Endothelial cell of umbilical vein (primary cell): ENCODE data around the gene ZC3H12A. TPM values are rescaled to one million over a fixed set of nuclear protein-coding genes. Genes with fewer than 3 reads are reported as not detected.

Experiments
- BruUV-seq: library from RNA; stranded (reverse); fragments of 400-500 nt; replicated peaks from 2 replicates; lab custom pipeline; 2021; lab: Mats Ljungman, UMichigan
- CTCF ChIA-PET: fragments of 300-600, 350-600 bp; sonication (Branson Sonifier 250); formaldehyde crosslinking; loops from one replicate; lab custom pipeline; 2021; ENCODE audit warnings: antibody characterized with exemption, inconsistent platforms; lab: Charles Lee
- POLR2A ChIA-PET: fragments of 300-600, 350-600 bp; sonication (Branson Sonifier 250); formaldehyde crosslinking; loops from one replicate; lab custom pipeline; 2021; ENCODE audit warnings: antibody characterized with exemption, inconsistent platforms; lab: Charles Lee
- DNase-seq: peaks from one replicate; pipeline ENCODE4 v3.0.0-alpha.2; 2011; ENCODE audit warnings: low read depth, low spot score
- FAIRE-seq: peaks from 2 replicates; lab custom pipeline; 2011; peaks lifted over from hg19 to GRCh38; lab: Jason Lieb, UNC
- H2AFZ ChIP-seq: 2 replicates; pipeline ENCODE4 v1.6.0; 2012; ENCODE audit warnings: low read depth, low read length, control low read depth, inconsistent platforms
- H3K27ac ChIP-seq: 2 replicates; pipeline ENCODE4 v1.5.1; 2011; ENCODE audit warnings: low read depth, mild to moderate bottlenecking, control low read depth, low read length, moderate library complexity; ENCODE audit not compliant: insufficient read depth
- H3K27me3 ChIP-seq, 2 experiments: 2 replicates each; pipeline versions ENCODE4 v1.6.0 to v1.6.1; 2011; ENCODE audit warnings: low read length in 2 of 2, mixed read lengths in 1 of 2; ENCODE audit not compliant: control insufficient read depth in 2 of 2, insufficient read depth in 2 of 2
- H3K36me3 ChIP-seq, 2 experiments: 2 replicates in 1 of 2; 3 replicates in 1 of 2; pipeline ENCODE4 v1.5.1; 2011; ENCODE audit warnings: low read length in 2 of 2, mild to moderate bottlenecking in 1 of 2, moderate library complexity in 1 of 2; ENCODE audit not compliant: control insufficient read depth in 2 of 2, insufficient read depth in 2 of 2; ENCODE audit errors: extremely low read depth in 1 of 2
- H3K4me1 ChIP-seq: 3 replicates; pipeline ENCODE4 v1.5.1; 2011; ENCODE audit warnings: mild to moderate bottlenecking, low read length; ENCODE audit not compliant: control insufficient read depth, insufficient read depth; ENCODE audit errors: extremely low read depth
- H3K4me2 ChIP-seq: 2 replicates; pipeline ENCODE4 v1.6.1; 2011; ENCODE audit warnings: low read length, control low read depth, mixed read lengths; ENCODE audit not compliant: insufficient read depth
- H3K4me3 ChIP-seq, 3 experiments: fragments of 200-600 bp in 1 of 3; sonication (generic), shearing (Covaris generic) in 1 of 3; replicated peaks in 1 of 3; 2 replicates each; pipeline ENCODE4 v1.5.1; 2011 to 2016; ENCODE audit warnings: control low read depth in 3 of 3, low read length in 3 of 3, mild to moderate bottlenecking in 2 of 3, inconsistent platforms in 1 of 3, low read depth in 1 of 3, moderate library complexity in 1 of 3; ENCODE audit not compliant: insufficient read depth in 1 of 3
- H3K79me2 ChIP-seq: 2 replicates; pipeline ENCODE4 v1.6.0; 2012; ENCODE audit warnings: low read length, inconsistent platforms; ENCODE audit not compliant: control insufficient read depth, insufficient read depth
- H3K9ac ChIP-seq: replicated peaks from 2 replicates; pipeline ENCODE3; 2011; ENCODE audit warnings: low read length, control low read depth; ENCODE audit not compliant: insufficient read depth; ENCODE audit errors: extremely low read depth
- H3K9me1 ChIP-seq: replicated peaks from 3 replicates; pipeline ENCODE4 v1.6.0; 2011; ENCODE audit warnings: mild to moderate bottlenecking, low read length; ENCODE audit not compliant: control insufficient read depth, insufficient read depth; ENCODE audit errors: extremely low read depth
- H3K9me3 ChIP-seq: replicated peaks from 2 replicates; pipeline ENCODE4 v1.5.1; 2012; ENCODE audit warnings: low read length, inconsistent platforms; ENCODE audit not compliant: control insufficient read depth, insufficient read depth
- H4K20me1 ChIP-seq: replicated peaks from 2 replicates; pipeline ENCODE3; 2011; ENCODE audit warnings: mild to moderate bottlenecking, low read length; ENCODE audit not compliant: control insufficient read depth, insufficient read depth; ENCODE audit errors: extremely low read depth
- CTCF ChIP-seq, 2 donors: IDR thresholded peaks; 1 replicate in 1 of 2; 2 replicates in 1 of 2; pipeline ENCODE4 v1.5.1; 2011; ENCODE audit warnings: low read length in 2 of 2, mild to moderate bottlenecking in 2 of 2, moderate library complexity in 2 of 2, control low read depth in 1 of 2, inconsistent platforms in 1 of 2, low read depth in 1 of 2; ENCODE audit not compliant: insufficient read depth in 1 of 2; ENCODE audit errors: extremely low read depth in 1 of 2
- EZH2 ChIP-seq: IDR thresholded peaks from 2 replicates; pipeline ENCODE4 v1.6.1; 2012; ENCODE audit warnings: borderline replicate concordance, low read depth, mild to moderate bottlenecking, moderate library complexity, low read length, inconsistent platforms; ENCODE audit not compliant: severe bottlenecking
- FOS ChIP-seq: IDR thresholded peaks from 2 replicates; pipeline ENCODE4 v1.6.1; 2011; ENCODE audit warnings: mild to moderate bottlenecking, low read length, moderate library complexity, borderline replicate concordance; ENCODE audit not compliant: insufficient read depth
- GATA2 ChIP-seq: IDR thresholded peaks from 2 replicates; pipeline ENCODE4 v1.7.0; 2011; ENCODE audit warnings: low read depth, mild to moderate bottlenecking, moderate library complexity, mixed read lengths, low read length; ENCODE audit not compliant: insufficient read length, insufficient read depth
- JUN ChIP-seq: IDR thresholded peaks from 2 replicates; pipeline ENCODE4 v1.6.1; 2011; ENCODE audit warnings: borderline replicate concordance, low read depth; ENCODE audit not compliant: insufficient read length, insufficient read depth
- MAX ChIP-seq: IDR thresholded peaks from 2 replicates; pipeline ENCODE4 v1.6.1; 2011; ENCODE audit not compliant: insufficient read depth, insufficient read length
- MYC ChIP-seq: IDR thresholded peaks from one replicate; pipeline ENCODE4 v1.6.1; 2011; ENCODE audit warnings: mild to moderate bottlenecking, low read depth, low read length
- POLR2A ChIP-seq: IDR thresholded peaks from 2 replicates; pipeline ENCODE4 v1.6.1; 2012; ENCODE audit warnings: low read depth, mild to moderate bottlenecking, control low read depth, low read length
- POLR2AphosphoS5 ChIP-seq: IDR thresholded peaks from 2 replicates; pipeline ENCODE4 v1.6.1; 2012; ENCODE audit warnings: low read depth, mild to moderate bottlenecking, control low read depth, low read length, moderate library complexity; ENCODE audit not compliant: insufficient read depth
- dilution Hi-C: fragments of 300-500 bp; cut with MboI; formaldehyde crosslinking; loops from one replicate; pipeline ENCODE4 v1.15.0; 2019; ENCODE audit warnings: low sequenced_read_pairs; ENCODE audit not compliant: extremely low pct_ligation_motif_present
- intact Hi-C: fragments of 100-400 bp; cut with micrococcal nuclease; formaldehyde crosslinking; loops from one replicate; pipeline ENCODE4 v1.10.0; 2022
- polyA plus RNA-seq, 4 experiments: library from polyadenylated mRNA; depleted of rRNA in 3 of 4; stranded (reverse) in 3 of 4; unstranded in 1 of 4; fragments of >200 nt; gene quantifications; 2 replicates each; pipeline versions ENCODE4 v1.2.1 to v1.2.3, GENCODE V29; 2011 to 2012; ENCODE audit warnings: missing spikeins in 1 of 4
- total RNA-seq: library from RNA; stranded (reverse); gene quantifications from 2 replicates; pipeline ENCODE4 v1.2.3, GENCODE V29; 2021

The ZC3H12A gene
- total and polyA plus RNA-seq, 2 donors (not counting 3 experiments of a cell fraction or from before 2014, with no cell fraction given), result 6.3 to 9.4 TPM

- Histone ChIP-seq H3K4me2 (no peak overlapping the region), H2AFZ (no peak overlapping the region), H3K4me1 (peaks cover 9% of the 10 kb centered on the region), H3K79me2 (peaks cover 5% of the 10 kb centered on the region), H3K9me1 (no peaks in the 10 kb centered on the region), H3K4me3 (no peak overlapping the region), H3K27ac (no peak overlapping the region), H3K9ac (no peak overlapping the region), H3K36me3 (peaks cover 17% of the 10 kb centered on the region in 2 experiments), H3K9me3 (no peaks in the 10 kb centered on the region), H4K20me1 (no peaks in the 10 kb centered on the region), H3K27me3 (no peaks in the 10 kb centered on the region)
- BruUV-seq, result no TSS peak
- DNase-seq (no peak), FAIRE-seq (no peak)
- POLR2A ChIA-PET, result no interaction called here
- TF ChIP-seq GATA2 (no peak), EZH2 (no peak), CTCF (IDR thresholded peaks at IDR 0.05; ENCODE audit: extremely low read depth in 1 of 2, insufficient read depth in 1 of 2, low read depth in 1 of 2, low read length in 2 of 2) (no peak), MYC (no peak), POLR2A (no peak), JUN (no peak), FOS (no peak), POLR2AphosphoS5 (no peak), MAX (no peak)
- CTCF ChIA-PET, result no interaction called here
- dilution Hi-C loops (no loop called here), intact Hi-C loops (no loop called here)
Measured at GRCh38 chr1:37501661-37502060, 27.3 kb downstream of the ZC3H12A start.
